GM12878 (cell line): ENCODE results near the gene MARCHF2.

Experiments
- BRCA1 ChIP-seq: IDR thresholded peaks from 2 replicates; pipeline ENCODE4 v1.6.1; 2011; ENCODE audit warnings: low read depth, low read length, improper control_type of control experiment
- EP300 ChIP-seq, 2 experiments: fragments of 150-350 bp in 1 of 2; IDR thresholded peaks; 2 replicates each; pipeline ENCODE4 v1.6.1; 2011 to 2012; ENCODE audit warnings: low read depth in 2 of 2, low read length in 2 of 2, borderline replicate concordance in 1 of 2, improper control_type of control experiment in 1 of 2, inconsistent platforms in 1 of 2; ENCODE audit not compliant: control insufficient read depth in 1 of 2
- FOS ChIP-seq: IDR thresholded peaks from 3 replicates; pipeline ENCODE4 v1.6.1; 2011; ENCODE audit warnings: borderline replicate concordance; ENCODE audit not compliant: insufficient read length; ENCODE audit errors: extremely low read depth
- SUZ12 ChIP-seq: fragments of 200-600 bp; sonication (generic); IDR thresholded peaks from one replicate; pipeline ENCODE4 v1.6.1; 2018; ENCODE audit warnings: antibody characterized with exemption, mild to moderate bottlenecking; ENCODE audit not compliant: unreplicated experiment

DNA sequence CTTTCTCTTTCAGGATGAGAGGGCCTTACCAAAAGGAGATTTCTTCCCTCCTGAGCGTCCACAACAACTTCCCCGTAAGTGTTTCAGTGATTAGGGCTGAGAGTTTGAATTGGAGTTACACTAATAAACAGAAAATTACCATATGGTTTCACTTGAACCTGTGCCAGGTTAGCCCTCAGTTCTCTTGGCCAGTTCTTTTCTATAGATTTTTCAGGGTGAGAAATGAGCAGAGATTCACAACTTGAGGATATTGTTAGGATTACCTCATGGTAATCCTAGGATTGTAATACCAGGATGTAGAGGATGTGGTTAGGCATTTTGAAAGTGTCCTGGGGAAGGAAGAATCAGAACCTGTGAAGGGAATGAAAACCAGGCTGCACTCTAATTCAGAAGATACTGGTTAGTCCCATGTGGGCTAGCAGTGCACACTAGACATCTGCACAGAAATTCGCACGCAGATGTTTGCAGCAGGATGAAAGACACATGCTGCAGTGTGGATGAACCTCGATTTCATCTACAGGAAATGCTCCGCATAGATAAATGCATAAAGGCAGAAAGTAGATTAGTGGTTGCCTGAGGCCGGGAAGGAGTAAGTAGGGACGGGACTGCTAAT lies 55.8 kb downstream of the MARCHF2 start:
- TF ChIP-seq BRCA1, result no peak
- TF ChIP-seq FOS, result no peak
- TF ChIP-seq EP300 (IDR thresholded peaks at IDR 0.05; ENCODE audit: borderline replicate concordance in 1 of 2, control insufficient read depth in 1 of 2, low read depth in 2 of 2, low read length in 2 of 2), result no peak
- no peak for TF ChIP-seq SUZ12
